IMR-90 (cell line): ENCODE results near the gene ADAMTS12.

Experiments used
- MAFK ChIP-seq: IDR thresholded peaks from 2 replicates; pipeline ENCODE4 v1.6.1; 2012; ENCODE audit warnings: low read depth, low read length, improper control_type of control experiment
- MAZ ChIP-seq: IDR thresholded peaks from 2 replicates; pipeline ENCODE4 v1.6.1; 2012; ENCODE audit warnings: low read depth, mild to moderate bottlenecking, low read length, improper control_type of control experiment, moderate library complexity, borderline replicate concordance
- MXI1 ChIP-seq: IDR thresholded peaks from 2 replicates; pipeline ENCODE4 v1.6.1; 2012; ENCODE audit warnings: low read depth, mild to moderate bottlenecking, low read length, moderate library complexity, borderline replicate concordance
- POLR2A ChIP-seq: IDR thresholded peaks from 2 replicates; pipeline ENCODE4 v1.6.1; 2012; ENCODE audit warnings: mild to moderate bottlenecking, low read depth, low read length
- RAD21 ChIP-seq: IDR thresholded peaks from 2 replicates; pipeline ENCODE4 v1.6.1; 2012; ENCODE audit warnings: low read length, improper control_type of control experiment
- RFX5 ChIP-seq: IDR thresholded peaks from 2 replicates; pipeline ENCODE4 v1.8.0; 2012; ENCODE audit warnings: low read depth, mild to moderate bottlenecking, low read length, moderate library complexity
- SMC3 ChIP-seq: fragments of 150-350 bp; IDR thresholded peaks from 2 replicates; pipeline ENCODE4 v1.6.1; 2016; ENCODE audit warnings: low read depth, mild to moderate bottlenecking, antibody characterized with exemption, low read length, moderate library complexity
- TF ChIP-seq, protein P1 (sequence below): fragments of 150-350 bp; IDR thresholded peaks from 2 replicates; pipeline ENCODE4 v1.6.1; 2016; ENCODE audit warnings: low read depth, mild to moderate bottlenecking, low read length, moderate library complexity, borderline replicate concordance
- TF ChIP-seq, protein P2 (sequence below): conservative IDR thresholded peaks from 2 replicates; pipeline ENCODE4 v1.5.1; 2012; ENCODE audit warnings: mild to moderate bottlenecking, low read depth, low read length, improper control_type of control experiment

DNA sequence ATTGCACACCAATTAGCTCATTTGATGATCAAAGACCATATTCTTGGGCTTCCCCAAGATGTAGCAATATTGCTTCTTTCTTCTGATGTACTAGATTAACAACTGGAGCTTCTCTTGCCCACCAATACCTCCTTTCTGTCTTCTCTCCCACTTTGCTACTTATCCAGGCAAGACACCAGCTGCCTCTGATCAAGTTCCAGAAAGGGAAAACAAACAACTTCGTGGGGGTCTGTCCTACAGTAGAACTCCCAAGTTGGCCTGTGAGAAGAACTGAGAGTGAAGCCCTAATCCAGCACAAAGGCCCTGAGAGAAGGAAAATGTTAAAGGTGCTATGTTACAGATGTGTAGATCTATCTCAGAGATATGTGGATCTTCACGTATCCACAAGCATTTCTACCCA lies 44.9 kb downstream of the ADAMTS12 start:
- TF ChIP-seq, protein P1, sequence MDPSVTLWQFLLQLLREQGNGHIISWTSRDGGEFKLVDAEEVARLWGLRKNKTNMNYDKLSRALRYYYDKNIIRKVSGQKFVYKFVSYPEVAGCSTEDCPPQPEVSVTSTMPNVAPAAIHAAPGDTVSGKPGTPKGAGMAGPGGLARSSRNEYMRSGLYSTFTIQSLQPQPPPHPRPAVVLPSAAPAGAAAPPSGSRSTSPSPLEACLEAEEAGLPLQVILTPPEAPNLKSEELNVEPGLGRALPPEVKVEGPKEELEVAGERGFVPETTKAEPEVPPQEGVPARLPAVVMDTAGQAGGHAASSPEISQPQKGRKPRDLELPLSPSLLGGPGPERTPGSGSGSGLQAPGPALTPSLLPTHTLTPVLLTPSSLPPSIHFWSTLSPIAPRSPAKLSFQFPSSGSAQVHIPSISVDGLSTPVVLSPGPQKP: no peak
- TF ChIP-seq POLR2A (no peak), RAD21 (no peak), MAZ (no peak), MAFK (no peak), MXI1 (no peak), RFX5 (no peak), SMC3 (no peak)
- TF ChIP-seq, protein P2, sequence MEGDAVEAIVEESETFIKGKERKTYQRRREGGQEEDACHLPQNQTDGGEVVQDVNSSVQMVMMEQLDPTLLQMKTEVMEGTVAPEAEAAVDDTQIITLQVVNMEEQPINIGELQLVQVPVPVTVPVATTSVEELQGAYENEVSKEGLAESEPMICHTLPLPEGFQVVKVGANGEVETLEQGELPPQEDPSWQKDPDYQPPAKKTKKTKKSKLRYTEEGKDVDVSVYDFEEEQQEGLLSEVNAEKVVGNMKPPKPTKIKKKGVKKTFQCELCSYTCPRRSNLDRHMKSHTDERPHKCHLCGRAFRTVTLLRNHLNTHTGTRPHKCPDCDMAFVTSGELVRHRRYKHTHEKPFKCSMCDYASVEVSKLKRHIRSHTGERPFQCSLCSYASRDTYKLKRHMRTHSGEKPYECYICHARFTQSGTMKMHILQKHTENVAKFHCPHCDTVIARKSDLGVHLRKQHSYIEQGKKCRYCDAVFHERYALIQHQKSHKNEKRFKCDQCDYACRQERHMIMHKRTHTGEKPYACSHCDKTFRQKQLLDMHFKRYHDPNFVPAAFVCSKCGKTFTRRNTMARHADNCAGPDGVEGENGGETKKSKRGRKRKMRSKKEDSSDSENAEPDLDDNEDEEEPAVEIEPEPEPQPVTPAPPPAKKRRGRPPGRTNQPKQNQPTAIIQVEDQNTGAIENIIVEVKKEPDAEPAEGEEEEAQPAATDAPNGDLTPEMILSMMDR: no peak
